H54 (cell line): ENCODE data around the gene KCNN4.
"Not testable (repeated sequence)": the region's sequence is repeated elsewhere in the genome, so short reads cannot be mapped to it uniquely, and the experiment has no call there.

Source experiments
- DNase-seq: peaks from one replicate; pipeline ENCODE4 v3.0.0; 2011; ENCODE audit warnings: low spot score, mixed read lengths; ENCODE audit not compliant: insufficient read length
- FAIRE-seq: peaks from 3 replicates; lab custom pipeline; 2011; peaks lifted over from hg19 to GRCh38; lab: Jason Lieb, UNC
- POLR2A ChIP-seq: IDR thresholded peaks from 2 replicates; pipeline ENCODE4 v1.6.1; 2011; ENCODE audit warnings: low read depth, mild to moderate bottlenecking, low read length

The KCNN4 gene

DNA sequence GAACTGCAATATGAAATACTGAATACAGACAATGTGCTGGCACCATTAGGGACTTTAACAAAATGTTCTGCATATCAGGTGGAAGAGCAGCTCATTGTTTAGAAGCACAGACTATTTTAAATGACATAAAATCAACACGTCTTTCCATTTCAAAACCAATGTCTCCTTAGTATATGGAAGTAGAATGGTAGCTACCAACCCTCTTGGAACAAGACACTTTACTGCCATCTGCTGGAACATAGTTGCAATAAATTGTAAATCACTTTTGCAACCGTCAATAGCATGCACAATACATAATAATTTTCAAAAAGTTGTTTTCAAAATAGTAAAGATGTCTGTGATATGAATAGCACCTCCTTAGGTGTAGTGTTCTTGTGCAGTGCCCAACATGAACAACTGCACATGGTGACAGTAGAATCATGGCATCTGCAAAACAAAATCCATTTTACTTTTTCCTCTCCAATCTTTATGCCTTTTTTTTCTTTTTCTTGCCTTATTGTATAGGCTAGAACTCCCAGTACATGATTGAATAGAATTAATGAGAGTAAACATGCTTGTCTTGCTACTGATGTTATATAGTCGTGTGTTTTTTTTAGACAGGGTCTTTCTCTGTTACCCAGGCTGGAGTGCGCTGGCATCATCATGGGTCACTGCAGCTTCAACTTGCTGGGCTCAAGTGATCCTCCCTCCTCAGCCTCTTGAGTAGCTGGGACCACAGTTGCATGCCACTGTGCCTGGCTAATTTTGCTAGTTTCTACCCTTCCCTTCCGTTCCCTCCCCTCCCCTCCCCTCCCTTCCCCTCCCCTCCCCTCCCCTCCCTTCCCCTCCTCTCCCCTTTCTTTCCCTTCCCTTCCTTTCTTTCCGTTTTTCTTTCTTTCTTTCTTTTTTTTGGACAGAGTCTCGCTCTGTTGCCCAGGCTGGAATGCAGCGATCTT, 29.3 kb upstream of the KCNN4 start:
- no peak for TF ChIP-seq POLR2A
- FAIRE-seq (peak; percentile 60), DNase-seq (no peak)

DNA sequence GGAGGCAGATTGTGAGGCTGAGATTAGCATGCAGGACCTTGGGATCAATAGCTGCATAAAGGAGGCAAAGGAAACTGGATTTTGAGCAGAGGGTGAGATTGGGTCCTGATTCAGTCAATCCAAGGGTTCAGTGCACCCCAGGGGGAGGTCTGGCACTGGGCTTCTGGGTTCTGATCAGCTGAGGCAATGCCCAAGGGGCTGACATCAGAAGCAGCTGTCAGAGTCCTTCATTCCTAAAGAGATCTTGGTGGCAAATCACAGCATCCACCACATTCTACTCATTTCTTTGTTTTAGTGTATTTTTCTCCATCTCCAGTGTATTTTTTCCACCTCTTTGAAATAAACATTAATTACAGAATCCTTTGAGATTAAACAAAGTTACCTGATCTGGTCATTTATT, 26.9 kb upstream of the KCNN4 start:
- DNase-seq (no peak), FAIRE-seq (no peak)
- no peak for TF ChIP-seq POLR2A

DNA sequence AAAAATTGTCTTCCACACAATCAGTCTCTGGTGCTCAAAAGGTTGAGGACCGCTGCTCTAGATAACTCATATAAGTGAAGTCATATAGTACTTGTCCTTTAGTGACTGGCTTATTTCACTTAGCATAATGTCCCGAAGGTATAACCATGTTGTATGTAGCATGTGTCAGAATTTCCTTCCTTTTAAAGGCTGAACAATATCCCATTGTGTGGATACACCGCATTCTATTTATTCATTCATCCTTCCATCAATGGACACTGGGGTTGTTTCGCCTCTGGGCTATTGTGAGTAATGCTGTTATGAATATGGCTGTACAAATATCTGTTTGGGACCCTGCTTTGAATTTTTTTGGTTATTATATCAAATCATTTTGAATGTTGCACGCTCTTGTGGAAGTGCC, 26.1 kb upstream of the KCNN4 start:
- no peak for FAIRE-seq
- DNase-seq, result no peak
- TF ChIP-seq POLR2A, result no peak

DNA sequence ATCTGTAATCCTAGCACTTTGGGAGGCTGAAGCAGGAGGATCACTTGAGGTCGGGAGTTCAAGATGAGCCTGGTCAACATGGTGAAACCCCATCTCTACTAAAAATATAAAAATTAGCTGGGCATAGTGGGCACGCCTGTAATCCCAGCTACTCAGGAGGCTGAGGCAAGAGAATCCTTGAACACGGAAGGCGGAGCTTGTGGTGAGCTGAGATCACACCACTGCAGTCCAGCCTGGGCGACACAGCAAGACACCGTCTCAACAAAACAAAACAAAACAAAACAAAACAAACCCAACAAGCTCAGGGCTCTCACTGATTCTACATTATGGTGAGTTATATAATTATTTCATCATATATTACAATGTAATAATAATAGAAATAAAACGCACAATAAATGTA, 25.6 kb upstream of the KCNN4 start:
- FAIRE-seq, DNase-seq: not testable (repeated sequence)

DNA sequence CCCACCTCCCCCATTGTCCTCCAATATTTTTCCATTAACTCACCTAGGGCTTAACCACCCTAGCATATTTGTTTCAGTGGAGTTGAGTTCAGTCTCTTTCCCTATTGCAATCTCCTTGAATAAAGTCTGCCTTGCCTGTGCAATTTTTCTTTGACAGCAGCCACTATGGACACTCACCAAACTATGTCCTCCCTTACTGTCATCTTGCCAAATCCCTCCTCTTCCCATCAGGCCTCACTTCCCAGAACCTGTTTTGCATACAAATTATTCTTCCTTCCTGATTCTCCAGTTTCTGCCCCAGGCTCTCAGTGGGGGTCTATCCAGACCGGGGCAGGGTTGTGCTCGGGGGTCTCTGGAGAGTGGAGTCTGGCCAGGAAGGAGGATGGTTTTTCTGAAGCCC, 23.7 kb upstream of the KCNN4 start:
- TF ChIP-seq POLR2A, result no peak
- DNase-seq (no peak), FAIRE-seq (no peak)

DNA sequence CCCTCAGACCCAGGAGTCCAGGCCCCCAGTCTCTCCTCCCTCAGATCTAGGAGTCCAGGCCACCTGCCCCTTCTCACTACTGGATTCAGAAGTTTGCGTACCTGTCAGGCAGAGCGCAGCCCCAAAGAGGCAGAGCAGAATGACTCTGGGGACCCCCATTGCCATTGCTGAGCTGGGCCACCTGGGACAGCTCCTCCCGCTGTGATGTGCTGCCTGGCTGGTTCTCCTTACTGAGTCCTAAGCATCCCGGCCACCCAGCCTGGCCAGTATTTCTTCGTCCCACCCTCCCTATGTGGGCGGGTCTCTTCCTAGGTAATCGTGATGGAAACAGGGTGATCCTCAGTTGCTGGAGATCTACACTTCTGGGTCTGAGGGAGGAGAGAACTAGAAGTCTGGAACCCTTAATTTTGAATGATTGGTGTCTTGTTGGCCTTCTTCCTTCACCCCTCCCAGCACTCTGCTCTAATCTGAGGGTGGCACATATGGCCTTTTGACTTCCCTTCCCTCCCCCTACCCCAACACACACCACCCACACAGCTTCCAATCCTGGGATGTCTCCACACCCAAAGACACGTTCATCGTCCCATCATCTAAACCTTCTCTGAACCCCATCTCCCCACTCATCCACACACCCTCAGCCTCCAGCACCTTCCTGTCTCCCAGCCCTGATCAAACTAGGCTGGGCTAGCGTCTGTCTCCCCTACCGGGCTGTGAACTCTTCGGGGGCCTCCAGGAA, 21.6 kb upstream of the KCNN4 start, which contains the start of gene LYPD5:
Gene LYPD5, minus strand, starts transcription at position 232 of the 736 bp plus-strand sequence. Its CDS starts 67 bp downstream, at position 165.
- no peak for TF ChIP-seq POLR2A
- no peak for DNase-seq
- no peak for FAIRE-seq

DNA sequence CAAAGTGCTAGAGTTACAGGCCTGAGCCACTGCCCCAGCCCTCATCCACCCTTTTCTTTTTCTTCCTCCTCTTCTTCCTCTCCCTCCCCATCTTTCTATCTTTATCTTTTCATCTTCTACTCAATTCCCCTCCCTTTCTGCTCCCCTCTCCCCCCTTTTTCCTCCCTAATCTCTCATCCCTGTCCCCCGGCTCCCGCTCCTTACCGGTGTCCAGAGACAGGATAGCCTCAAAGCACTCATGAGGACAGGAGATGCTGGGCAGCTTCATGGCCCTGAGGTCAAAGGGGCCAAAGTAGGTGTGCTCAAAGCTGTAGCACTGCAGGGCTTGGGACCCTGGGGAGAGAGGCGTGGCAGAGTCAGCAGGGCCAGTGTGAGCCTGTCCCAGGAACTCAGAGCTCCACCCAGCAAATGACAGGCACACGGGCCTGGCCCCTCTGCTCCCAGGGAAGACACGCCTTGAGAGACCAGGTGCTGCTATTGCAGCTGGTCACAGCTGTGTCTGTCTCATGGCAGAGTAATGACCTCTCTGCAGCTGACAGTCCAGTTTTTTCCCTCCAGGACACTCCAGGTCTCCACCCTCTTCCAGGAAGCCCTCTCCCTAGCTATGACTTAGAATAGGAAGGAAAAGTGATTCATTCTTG, 18.8 kb upstream of the KCNN4 start:
- DNase-seq (no peak), FAIRE-seq (no peak)
- TF ChIP-seq POLR2A, result no peak

DNA sequence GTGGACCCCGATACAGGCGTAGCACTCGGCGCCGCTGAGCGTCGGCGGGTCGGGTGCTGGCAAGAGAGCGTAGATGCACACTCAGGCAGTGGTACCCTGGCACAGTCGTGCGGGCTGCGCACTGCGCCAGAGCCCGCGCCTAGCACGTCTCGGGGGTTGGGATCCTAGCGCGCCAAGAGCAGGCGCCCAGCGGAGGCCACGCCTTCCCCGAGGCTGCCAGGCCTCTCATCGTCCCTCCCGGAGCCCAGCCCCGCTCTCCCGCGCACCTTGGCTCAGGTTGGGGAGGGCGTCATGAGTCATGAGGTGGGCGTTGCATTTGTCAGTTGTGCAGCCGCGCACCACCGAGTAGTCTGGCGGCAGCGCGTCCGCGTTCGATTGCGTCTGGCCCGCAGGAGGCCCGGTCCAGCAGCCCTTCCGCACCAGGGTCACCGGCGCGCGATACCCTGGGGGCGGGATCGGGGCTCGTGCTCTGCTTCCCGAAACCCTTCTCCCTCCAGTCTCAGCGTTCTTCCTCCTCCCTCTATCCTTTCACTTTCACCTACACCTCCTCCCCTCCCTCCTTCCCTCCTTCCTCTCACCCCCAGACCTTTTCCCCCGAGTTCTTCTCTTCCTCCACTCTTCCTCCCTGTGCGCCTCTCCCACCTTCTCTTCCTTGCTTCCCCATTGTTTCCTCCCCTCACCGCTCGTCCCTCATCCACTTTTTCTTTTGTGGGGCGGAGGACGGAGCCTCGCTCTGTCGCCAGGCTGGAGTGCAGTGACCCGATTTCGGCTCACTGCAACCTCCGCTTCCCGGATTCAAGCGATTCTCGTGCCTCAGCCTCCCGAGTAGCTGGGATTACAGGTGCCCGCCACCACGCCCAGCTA, 18.0 kb upstream of the KCNN4 start:
- TF ChIP-seq POLR2A, result no peak
- no peak for FAIRE-seq
- no peak for DNase-seq

DNA sequence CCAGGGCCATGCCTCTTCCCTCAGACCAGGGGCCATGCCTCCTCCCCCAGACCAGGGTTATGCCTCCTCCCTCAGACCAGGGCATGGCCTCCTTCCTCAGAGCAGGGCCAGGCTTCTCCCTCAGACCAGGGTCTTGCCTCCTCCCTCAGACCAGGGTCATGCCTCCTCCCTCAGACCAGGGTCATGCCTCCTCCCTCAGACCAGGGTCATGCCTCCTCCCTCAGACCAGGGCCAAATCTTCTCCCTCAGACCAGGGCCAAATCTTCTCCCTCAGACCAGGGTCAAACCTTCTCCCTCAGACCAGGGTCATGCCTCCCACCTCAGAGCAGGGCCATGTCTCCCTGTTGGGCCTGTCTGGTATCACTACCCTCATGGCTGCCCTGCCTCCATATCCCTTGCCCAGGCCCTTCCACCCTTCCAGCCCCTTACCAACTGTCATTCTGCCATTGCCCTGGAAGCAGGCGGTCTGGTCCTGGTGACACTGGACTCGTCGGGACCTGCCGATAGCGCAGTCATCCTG, 17.3 kb upstream of the KCNN4 start:
- DNase-seq (no peak), FAIRE-seq (no peak)
- no peak for TF ChIP-seq POLR2A

DNA sequence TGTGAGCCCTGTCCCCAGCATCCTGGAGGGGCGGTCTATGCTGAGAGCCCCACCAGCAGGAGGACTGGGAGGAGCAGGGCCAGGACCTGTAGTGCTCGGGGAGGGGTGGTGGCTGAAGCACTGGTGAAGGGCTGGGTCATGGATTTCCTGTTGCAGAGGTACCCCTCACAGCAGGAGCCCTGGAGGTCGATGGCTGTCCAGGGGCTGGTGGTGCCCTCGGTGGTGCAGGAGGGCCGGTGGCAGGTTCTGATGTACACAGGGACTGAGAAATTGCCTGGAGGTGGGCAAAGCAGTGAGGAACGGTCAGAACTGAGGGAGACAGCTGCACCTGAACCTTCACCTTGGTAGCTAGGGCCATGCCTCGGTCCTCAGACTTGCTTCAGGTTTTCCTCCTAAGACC, 16.8 kb upstream of the KCNN4 start:
- no peak for FAIRE-seq
- no peak for TF ChIP-seq POLR2A
- no peak for DNase-seq

DNA sequence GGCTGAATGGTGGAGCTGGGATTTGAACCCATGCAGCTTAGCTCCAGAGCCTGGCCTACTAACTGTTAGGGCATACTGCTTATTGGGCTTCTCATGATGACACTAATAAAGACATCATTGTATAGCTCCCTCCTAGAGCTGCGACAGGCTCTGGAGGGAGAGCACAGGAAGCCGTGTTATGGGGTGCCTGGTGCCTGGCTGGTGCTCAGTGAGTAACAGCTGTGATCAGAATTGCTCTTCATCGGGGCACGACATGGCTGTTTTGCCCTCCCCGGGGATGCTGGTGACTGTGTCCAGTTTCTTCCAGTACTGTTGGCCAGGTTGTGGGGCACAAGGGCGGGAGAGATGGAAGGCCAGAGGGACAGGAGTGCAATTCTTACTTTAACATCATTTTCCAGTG, 16.3 kb upstream of the KCNN4 start:
- no peak for DNase-seq
- TF ChIP-seq POLR2A, result no peak
- no peak for FAIRE-seq

DNA sequence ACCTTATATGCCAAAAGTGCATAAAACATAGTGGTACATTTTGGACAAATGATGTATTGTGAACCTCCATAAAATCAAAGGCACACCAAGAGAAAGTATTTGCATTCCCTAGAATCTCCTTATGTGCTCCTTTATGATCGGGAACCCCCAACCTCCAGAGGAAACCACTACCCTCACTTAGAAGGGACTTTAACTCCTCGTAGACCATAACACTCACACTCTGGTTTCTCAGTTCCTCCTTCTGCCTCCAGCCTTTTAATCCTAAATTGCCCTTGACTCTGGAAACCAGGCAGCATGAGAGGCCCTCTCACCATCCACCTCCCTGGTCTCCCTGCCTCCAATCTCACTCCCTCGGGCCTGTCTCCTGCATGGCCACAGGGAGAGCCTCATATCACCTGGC, 9.8 kb upstream of the KCNN4 start:
- no peak for DNase-seq
- TF ChIP-seq POLR2A, result no peak
- FAIRE-seq, result no peak

DNA sequence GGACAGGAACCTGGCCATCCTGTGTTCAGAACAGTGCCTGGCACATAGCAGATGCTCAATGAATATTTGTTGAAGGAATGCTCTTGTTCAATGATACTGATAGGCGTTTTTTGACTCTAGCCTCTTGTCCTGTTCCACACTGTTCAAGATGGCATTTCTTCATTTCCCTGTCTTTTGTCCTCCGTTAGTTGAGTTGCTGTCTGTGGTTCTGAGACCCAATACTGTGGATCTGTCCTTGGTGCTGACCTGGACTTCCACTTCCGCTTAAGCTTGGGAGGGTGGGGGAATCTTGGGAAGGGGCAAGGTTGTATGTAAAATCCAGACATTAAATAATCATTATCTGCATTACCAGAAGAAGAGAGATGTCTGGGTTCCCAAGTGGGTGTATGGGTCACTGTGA, 8.3 kb upstream of the KCNN4 start:
- TF ChIP-seq POLR2A, result no peak
- no peak for FAIRE-seq

More for the DNA sequence above, 8.3 kb upstream of the KCNN4 start:
- DNase-seq, result no peak
